ENCODE results near the gene RNF208.

DNA sequence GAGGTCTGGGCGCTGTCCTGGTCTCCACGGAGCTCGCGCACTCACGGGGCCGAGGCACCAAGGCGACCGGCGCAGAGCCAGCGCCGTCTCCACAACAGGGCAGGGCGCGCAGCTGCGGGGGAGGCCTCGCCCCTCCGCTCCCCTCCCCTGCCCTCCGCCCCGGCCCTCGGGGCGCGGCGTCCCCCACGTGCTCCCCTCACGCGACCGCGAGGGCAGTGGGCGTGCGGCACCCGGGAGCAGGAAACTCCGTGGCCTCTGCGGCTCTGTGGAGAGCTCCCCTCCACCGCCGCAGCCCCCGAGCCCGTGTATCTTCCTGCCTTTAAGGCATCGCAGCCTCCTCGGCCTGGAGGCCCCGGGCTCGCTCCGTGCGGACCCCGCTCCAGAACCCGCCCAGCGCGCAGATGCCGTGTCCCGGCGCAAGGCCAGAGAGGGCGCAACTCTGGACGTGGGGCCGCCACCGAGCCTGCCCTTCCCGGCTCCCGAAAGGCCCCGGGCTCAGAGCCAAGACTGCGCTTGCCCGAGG is 18.3 kb upstream of the RNF208 start:
- TF ChIP-seq, protein P1, sequence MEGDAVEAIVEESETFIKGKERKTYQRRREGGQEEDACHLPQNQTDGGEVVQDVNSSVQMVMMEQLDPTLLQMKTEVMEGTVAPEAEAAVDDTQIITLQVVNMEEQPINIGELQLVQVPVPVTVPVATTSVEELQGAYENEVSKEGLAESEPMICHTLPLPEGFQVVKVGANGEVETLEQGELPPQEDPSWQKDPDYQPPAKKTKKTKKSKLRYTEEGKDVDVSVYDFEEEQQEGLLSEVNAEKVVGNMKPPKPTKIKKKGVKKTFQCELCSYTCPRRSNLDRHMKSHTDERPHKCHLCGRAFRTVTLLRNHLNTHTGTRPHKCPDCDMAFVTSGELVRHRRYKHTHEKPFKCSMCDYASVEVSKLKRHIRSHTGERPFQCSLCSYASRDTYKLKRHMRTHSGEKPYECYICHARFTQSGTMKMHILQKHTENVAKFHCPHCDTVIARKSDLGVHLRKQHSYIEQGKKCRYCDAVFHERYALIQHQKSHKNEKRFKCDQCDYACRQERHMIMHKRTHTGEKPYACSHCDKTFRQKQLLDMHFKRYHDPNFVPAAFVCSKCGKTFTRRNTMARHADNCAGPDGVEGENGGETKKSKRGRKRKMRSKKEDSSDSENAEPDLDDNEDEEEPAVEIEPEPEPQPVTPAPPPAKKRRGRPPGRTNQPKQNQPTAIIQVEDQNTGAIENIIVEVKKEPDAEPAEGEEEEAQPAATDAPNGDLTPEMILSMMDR (IDR thresholded peaks at IDR 0.05; ENCODE audit: insufficient read depth, low read length): no peak
- TF ChIP-seq, protein P2, sequence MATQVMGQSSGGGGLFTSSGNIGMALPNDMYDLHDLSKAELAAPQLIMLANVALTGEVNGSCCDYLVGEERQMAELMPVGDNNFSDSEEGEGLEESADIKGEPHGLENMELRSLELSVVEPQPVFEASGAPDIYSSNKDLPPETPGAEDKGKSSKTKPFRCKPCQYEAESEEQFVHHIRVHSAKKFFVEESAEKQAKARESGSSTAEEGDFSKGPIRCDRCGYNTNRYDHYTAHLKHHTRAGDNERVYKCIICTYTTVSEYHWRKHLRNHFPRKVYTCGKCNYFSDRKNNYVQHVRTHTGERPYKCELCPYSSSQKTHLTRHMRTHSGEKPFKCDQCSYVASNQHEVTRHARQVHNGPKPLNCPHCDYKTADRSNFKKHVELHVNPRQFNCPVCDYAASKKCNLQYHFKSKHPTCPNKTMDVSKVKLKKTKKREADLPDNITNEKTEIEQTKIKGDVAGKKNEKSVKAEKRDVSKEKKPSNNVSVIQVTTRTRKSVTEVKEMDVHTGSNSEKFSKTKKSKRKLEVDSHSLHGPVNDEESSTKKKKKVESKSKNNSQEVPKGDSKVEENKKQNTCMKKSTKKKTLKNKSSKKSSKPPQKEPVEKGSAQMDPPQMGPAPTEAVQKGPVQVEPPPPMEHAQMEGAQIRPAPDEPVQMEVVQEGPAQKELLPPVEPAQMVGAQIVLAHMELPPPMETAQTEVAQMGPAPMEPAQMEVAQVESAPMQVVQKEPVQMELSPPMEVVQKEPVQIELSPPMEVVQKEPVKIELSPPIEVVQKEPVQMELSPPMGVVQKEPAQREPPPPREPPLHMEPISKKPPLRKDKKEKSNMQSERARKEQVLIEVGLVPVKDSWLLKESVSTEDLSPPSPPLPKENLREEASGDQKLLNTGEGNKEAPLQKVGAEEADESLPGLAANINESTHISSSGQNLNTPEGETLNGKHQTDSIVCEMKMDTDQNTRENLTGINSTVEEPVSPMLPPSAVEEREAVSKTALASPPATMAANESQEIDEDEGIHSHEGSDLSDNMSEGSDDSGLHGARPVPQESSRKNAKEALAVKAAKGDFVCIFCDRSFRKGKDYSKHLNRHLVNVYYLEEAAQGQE (IDR thresholded peaks at IDR 0.05; ENCODE audit: insufficient replicate concordance, low read depth): peak; percentile 45

All from HL-60 (cell line).